ES-I3 (cell line): ENCODE results near the gene DACH1.

Experiments
- H3K36me3 ChIP-seq: 2 replicates; pipeline ENCODE4 v1.6.1; 2013; ENCODE audit warnings: mild to moderate bottlenecking, low read length, control low read depth, moderate library complexity; ENCODE audit not compliant: insufficient read depth
- H3K4me1 ChIP-seq: 2 replicates; pipeline ENCODE4 v1.6.1; 2013; ENCODE audit warnings: mild to moderate bottlenecking, control low read depth, low read length; ENCODE audit not compliant: insufficient read depth
- H3K9ac ChIP-seq: 2 replicates; pipeline ENCODE4 v1.6.1; 2013; ENCODE audit warnings: low read depth, mild to moderate bottlenecking, low read length, moderate library complexity
- H3K9me3 ChIP-seq: 2 replicates; pipeline ENCODE4 v1.6.1; 2013; ENCODE audit warnings: mild to moderate bottlenecking, low read length, moderate library complexity; ENCODE audit not compliant: control insufficient read depth, insufficient read depth

DACH1 gene

GRCh38 chr13:71759651-71760511 is 107.1 kb downstream of the DACH1 start:
- H3K4me1 ChIP-seq: peaks cover 30% of the 10 kb centered on the region
- H3K36me3 ChIP-seq: no peaks in the 10 kb centered on the region
- no peaks in the 10 kb centered on the region for H3K9me3 ChIP-seq
- peak overlapping the region; percentile 37; the same call in 1 of the 2 replicates for H3K9ac ChIP-seq

GRCh38 chr13:71758828-71759227 is 108.2 kb downstream of the DACH1 start:
- no peaks in the 10 kb centered on the region for H3K36me3 ChIP-seq
- H3K4me1 ChIP-seq: peaks cover 30% of the 10 kb centered on the region
- H3K9ac ChIP-seq: peak overlapping the region; percentile 16; the same call in 1 of the 2 replicates
- no peaks in the 10 kb centered on the region for H3K9me3 ChIP-seq

- no peaks in the 10 kb centered on the region for H3K9me3 ChIP-seq
- no peaks in the 10 kb centered on the region for H3K36me3 ChIP-seq
- H3K4me1 ChIP-seq: peaks cover 24% of the 10 kb centered on the region
- no peak overlapping the region for H3K9ac ChIP-seq
These were observed 112.5 kb downstream of the DACH1 start for GRCh38 chr13:71754407-71754974.

- no peak overlapping the region for H3K9ac ChIP-seq
- peaks cover 9% of the 10 kb centered on the region for H3K4me1 ChIP-seq
- H3K36me3 ChIP-seq: no peaks in the 10 kb centered on the region
- no peaks in the 10 kb centered on the region for H3K9me3 ChIP-seq
These were observed 114.1 kb downstream of the DACH1 start for GRCh38 chr13:71752775-71753513.

- no peaks in the 10 kb centered on the region for H3K36me3 ChIP-seq
- no peak overlapping the region for H3K9ac ChIP-seq
- H3K4me1 ChIP-seq: peaks cover 8% of the 10 kb centered on the region
- no peaks in the 10 kb centered on the region for H3K9me3 ChIP-seq
These were observed 115.9 kb downstream of the DACH1 start for GRCh38 chr13:71751073-71751472.

- peaks cover 24% of the 10 kb centered on the region for H3K4me1 ChIP-seq
- no peaks in the 10 kb centered on the region for H3K36me3 ChIP-seq
- no peaks in the 10 kb centered on the region for H3K9me3 ChIP-seq
- no peak overlapping the region for H3K9ac ChIP-seq
These were observed 136.7 kb downstream of the DACH1 start for GRCh38 chr13:71730267-71730666.

DNA sequence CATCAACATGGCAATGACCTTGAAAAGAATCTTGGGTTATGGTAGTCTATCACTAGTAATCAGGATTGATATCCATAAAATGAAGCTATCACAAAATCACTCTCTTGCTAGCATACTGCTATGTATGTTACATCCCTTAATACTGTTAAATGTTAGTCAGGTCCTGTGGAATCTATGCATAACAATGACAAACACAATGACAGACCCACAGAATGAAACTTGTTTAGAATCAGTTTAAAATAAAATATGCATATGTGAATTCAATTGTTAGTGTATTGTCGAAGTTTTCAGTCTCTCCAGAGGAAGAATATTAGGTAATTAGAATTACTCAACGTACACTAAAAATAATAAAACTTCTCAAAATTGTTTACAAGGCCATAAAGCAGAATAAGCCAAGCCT is 137.6 kb downstream of the DACH1 start:
- Histone ChIP-seq H3K4me1 (peaks cover 24% of the 10 kb centered on the region), H3K9ac (no peak overlapping the region), H3K36me3 (no peaks in the 10 kb centered on the region), H3K9me3 (no peaks in the 10 kb centered on the region)

- H3K9me3 ChIP-seq: no peaks in the 10 kb centered on the region
- H3K4me1 ChIP-seq: peaks cover 24% of the 10 kb centered on the region
- no peak overlapping the region for H3K9ac ChIP-seq
- no peaks in the 10 kb centered on the region; the same call in 1 of the 2 replicates for H3K36me3 ChIP-seq
These were observed 139.3 kb downstream of the DACH1 start for GRCh38 chr13:71727662-71728061.

- Histone ChIP-seq H3K9me3 (no peaks in the 10 kb centered on the region), H3K4me1 (peaks cover 24% of the 10 kb centered on the region), H3K36me3 (no peaks in the 10 kb centered on the region; the same call in 1 of the 2 replicates), H3K9ac (no peak overlapping the region)
These were observed 140.0 kb downstream of the DACH1 start for GRCh38 chr13:71727042-71727441.

- no peaks in the 10 kb centered on the region; the same call in 1 of the 2 replicates for H3K36me3 ChIP-seq
- H3K9ac ChIP-seq: no peak overlapping the region
- H3K9me3 ChIP-seq: no peaks in the 10 kb centered on the region
These were observed 144.8 kb downstream of the DACH1 start for GRCh38 chr13:71722206-71722605.

GRCh38 chr13:71721104-71721503 is 145.9 kb downstream of the DACH1 start:
- no peaks in the 10 kb centered on the region for H3K9me3 ChIP-seq
- H3K9ac ChIP-seq: no peak overlapping the region
- no peaks in the 10 kb centered on the region; the same call in 1 of the 2 replicates for H3K36me3 ChIP-seq
- H3K4me1 ChIP-seq: no peaks in the 10 kb centered on the region; the same call in 1 of the 2 replicates

More at GRCh38 chr13:71722206-71722605, 144.8 kb downstream of the DACH1 start:
- H3K4me1 ChIP-seq: peaks cover 4% of the 10 kb centered on the region

- Histone ChIP-seq H3K9me3 (no peaks in the 10 kb centered on the region), H3K36me3 (no peaks in the 10 kb centered on the region; the same call in 1 of the 2 replicates), H3K4me1 (no peaks in the 10 kb centered on the region; the same call in 1 of the 2 replicates), H3K9ac (no peak overlapping the region)
These were observed 148.1 kb downstream of the DACH1 start for GRCh38 chr13:71718931-71719330.

DNA sequence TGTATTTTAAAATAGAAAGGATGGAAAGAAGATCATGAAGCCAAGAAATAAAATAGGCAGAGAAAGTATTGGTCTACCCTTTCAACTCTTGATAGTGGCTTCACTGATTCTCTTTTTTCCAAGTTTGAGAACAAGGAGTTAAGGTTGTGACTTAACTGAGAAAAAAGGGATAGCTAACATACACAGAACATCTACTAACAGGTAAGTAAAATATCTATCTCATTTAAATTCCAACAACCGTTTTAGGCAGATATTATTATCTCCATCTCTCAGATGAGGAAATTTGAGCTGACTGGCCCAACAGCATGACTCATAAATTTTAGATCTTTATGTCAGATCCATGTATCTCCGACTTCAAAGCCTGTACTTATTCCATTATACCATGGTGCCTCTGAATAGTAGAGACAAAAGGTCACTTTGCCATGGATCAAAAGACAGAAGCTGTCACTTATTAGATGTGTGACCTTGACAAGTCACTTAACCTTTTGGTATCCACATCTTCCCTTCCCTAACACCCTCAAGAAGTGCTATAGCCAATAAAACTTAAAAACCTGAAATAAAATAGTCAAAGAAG is 152.1 kb downstream of the DACH1 start:
- H3K4me1 ChIP-seq: no peaks in the 10 kb centered on the region

DNA sequence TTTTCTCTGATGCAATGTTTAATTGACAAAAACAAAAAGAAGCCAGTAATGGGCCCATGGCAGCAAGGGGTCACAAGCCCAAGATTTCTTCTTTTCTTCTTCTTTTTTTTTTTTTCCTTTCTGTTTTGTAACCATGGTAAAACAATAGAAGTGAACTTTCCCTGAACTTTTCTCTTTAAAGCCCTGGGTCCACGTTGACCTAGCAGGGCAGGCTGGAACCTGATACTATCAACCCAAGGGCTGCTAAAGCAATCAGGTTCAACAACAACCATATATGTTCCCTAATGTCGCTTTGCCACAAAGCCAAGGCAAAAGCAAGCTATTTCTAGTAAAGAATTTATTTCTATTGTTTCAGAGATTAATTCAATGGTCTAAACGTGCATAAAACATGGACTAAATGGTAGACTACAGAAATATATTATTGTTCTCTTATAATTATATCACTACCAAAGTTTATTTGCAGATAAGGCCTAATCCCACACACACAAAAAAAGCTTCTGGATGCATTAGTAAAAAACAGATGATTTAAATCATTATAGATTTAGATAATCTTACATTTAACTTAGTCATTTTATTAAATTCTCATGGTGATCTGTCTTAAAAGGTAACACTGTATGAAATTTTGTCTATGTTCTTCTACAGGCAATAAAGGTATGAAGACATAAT is 153.9 kb downstream of the DACH1 start:
- H3K36me3 ChIP-seq: no peaks in the 10 kb centered on the region
- H3K4me1 ChIP-seq: no peaks in the 10 kb centered on the region
- no peaks in the 10 kb centered on the region for H3K9me3 ChIP-seq
- H3K9ac ChIP-seq: no peak overlapping the region

More for the DNA sequence above, 152.1 kb downstream of the DACH1 start:
- no peaks in the 10 kb centered on the region for H3K9me3 ChIP-seq
- H3K36me3 ChIP-seq: no peaks in the 10 kb centered on the region
- H3K9ac ChIP-seq: no peak overlapping the region
